Effector memory CD4-positive, alpha-beta T cell (primary cell): ENCODE measurements around the gene AFG1L.
"Not testable (repeated sequence)": the region's sequence is repeated elsewhere in the genome, so short reads cannot be mapped to it uniquely, and the experiment has no call there.

ENCODE experiments used
- DNase-seq, 3 donors: peaks; one replicate each; pipeline ENCODE4 v3.0.0-alpha.2; 2020
- H3K27ac ChIP-seq: 2 replicates; pipeline ENCODE4 v1.7.0; 2013; ENCODE audit warnings: mild to moderate bottlenecking, low read length, moderate library complexity; ENCODE audit not compliant: insufficient read depth, poor library complexity, severe bottlenecking
- H3K27me3 ChIP-seq: replicated peaks from 2 replicates; pipeline ENCODE4 v1.7.0; 2013; ENCODE audit warnings: mild to moderate bottlenecking, low read length; ENCODE audit not compliant: insufficient read depth, control insufficient read depth, poor library complexity, severe bottlenecking
- H3K36me3 ChIP-seq: 2 replicates; pipeline ENCODE4 v1.7.0; 2013; ENCODE audit warnings: mild to moderate bottlenecking, low read length, moderate library complexity; ENCODE audit not compliant: control insufficient read depth, insufficient read depth
- H3K4me1 ChIP-seq: 2 replicates; pipeline ENCODE4 v1.7.0; 2013; ENCODE audit warnings: low read length, mild to moderate bottlenecking; ENCODE audit not compliant: control insufficient read depth, insufficient read depth, poor library complexity, severe bottlenecking
- H3K4me3 ChIP-seq: 2 replicates; pipeline ENCODE4 v1.7.0; 2013; ENCODE audit warnings: low read length, low read depth, mild to moderate bottlenecking; ENCODE audit not compliant: insufficient read depth, poor library complexity, severe bottlenecking
- H3K9me3 ChIP-seq: 2 replicates; pipeline ENCODE4 v1.7.0; 2013; ENCODE audit warnings: mild to moderate bottlenecking, low read length, moderate library complexity; ENCODE audit not compliant: control insufficient read depth

The AFG1L gene

GRCh38 chr6:108362455-108362854 lies 67.6 kb downstream of the AFG1L start:
- no peaks in the 10 kb centered on the region for H3K4me1 ChIP-seq
- no peaks in the 10 kb centered on the region for H3K36me3 ChIP-seq
- H3K27ac ChIP-seq: no peak overlapping the region
- DNase-seq: no peak
- H3K4me3 ChIP-seq: no peak overlapping the region
- H3K27me3 ChIP-seq: no peaks in the 10 kb centered on the region
- no peaks in the 10 kb centered on the region for H3K9me3 ChIP-seq

- Histone ChIP-seq H3K4me1 (no peaks in the 10 kb centered on the region), H3K4me3 (no peak overlapping the region), H3K27ac (no peak overlapping the region), H3K9me3 (no peaks in the 10 kb centered on the region), H3K27me3 (no peaks in the 10 kb centered on the region), H3K36me3 (no peaks in the 10 kb centered on the region)
- no peak for DNase-seq
These were observed 68.3 kb downstream of the AFG1L start for GRCh38 chr6:108363113-108363512.

- Histone ChIP-seq H3K4me3 (no peak overlapping the region), H3K36me3 (no peaks in the 10 kb centered on the region), H3K4me1 (no peaks in the 10 kb centered on the region), H3K9me3 (no peaks in the 10 kb centered on the region), H3K27me3 (no peaks in the 10 kb centered on the region), H3K27ac (no peak overlapping the region)
- DNase-seq: no peak
These were observed 69.0 kb downstream of the AFG1L start for GRCh38 chr6:108363889-108364313.

- DNase-seq: no peak
- Histone ChIP-seq H3K27me3 (no peaks in the 10 kb centered on the region), H3K9me3 (no peaks in the 10 kb centered on the region), H3K4me3 (no peak overlapping the region), H3K27ac (no peak overlapping the region), H3K36me3 (no peaks in the 10 kb centered on the region), H3K4me1 (no peaks in the 10 kb centered on the region)
These were observed 69.6 kb downstream of the AFG1L start for GRCh38 chr6:108364470-108364869.

GRCh38 chr6:108365478-108365877 lies 70.6 kb downstream of the AFG1L start:
- Histone ChIP-seq H3K27me3 (no peaks in the 10 kb centered on the region), H3K4me3 (no peak overlapping the region), H3K4me1 (no peaks in the 10 kb centered on the region), H3K36me3 (no peaks in the 10 kb centered on the region), H3K9me3 (no peaks in the 10 kb centered on the region), H3K27ac (no peak overlapping the region)
- no peak for DNase-seq

- H3K4me1 ChIP-seq: no peaks in the 10 kb centered on the region
- no peak overlapping the region for H3K27ac ChIP-seq
- no peaks in the 10 kb centered on the region for H3K36me3 ChIP-seq
- H3K9me3 ChIP-seq: no peaks in the 10 kb centered on the region
- no peak overlapping the region for H3K4me3 ChIP-seq
- DNase-seq: no peak
- H3K27me3 ChIP-seq: no peaks in the 10 kb centered on the region
These were observed 71.4 kb downstream of the AFG1L start for GRCh38 chr6:108366236-108366635.

- H3K36me3 ChIP-seq: no peaks in the 10 kb centered on the region
- no peak overlapping the region for H3K4me3 ChIP-seq
- H3K27ac ChIP-seq: no peak overlapping the region
- H3K27me3 ChIP-seq: no peaks in the 10 kb centered on the region
- no peak for DNase-seq
- no peaks in the 10 kb centered on the region for H3K4me1 ChIP-seq
- H3K9me3 ChIP-seq: no peaks in the 10 kb centered on the region
These were observed 73.7 kb downstream of the AFG1L start for GRCh38 chr6:108368431-108369030.

GRCh38 chr6:108380876-108381275 lies 86.0 kb downstream of the AFG1L start:
- DNase-seq: no peak
- Histone ChIP-seq H3K27me3 (no peaks in the 10 kb centered on the region), H3K4me1 (no peaks in the 10 kb centered on the region), H3K9me3 (no peaks in the 10 kb centered on the region), H3K36me3 (no peaks in the 10 kb centered on the region), H3K27ac (no peak overlapping the region), H3K4me3 (no peak overlapping the region)

GRCh38 chr6:108383981-108384380 lies 89.1 kb downstream of the AFG1L start:
- no peak overlapping the region for H3K27ac ChIP-seq

GRCh38 chr6:108389190-108389589 lies 94.3 kb downstream of the AFG1L start:
- H3K4me1 ChIP-seq, H3K27me3 ChIP-seq, H3K9me3 ChIP-seq, DNase-seq, H3K36me3 ChIP-seq, H3K4me3 ChIP-seq, H3K27ac ChIP-seq: not testable (repeated sequence)

More at GRCh38 chr6:108383981-108384380, 89.1 kb downstream of the AFG1L start:
- Histone ChIP-seq H3K4me3 (no peak overlapping the region), H3K9me3 (no peaks in the 10 kb centered on the region), H3K27me3 (no peaks in the 10 kb centered on the region), H3K4me1 (no peaks in the 10 kb centered on the region), H3K36me3 (no peaks in the 10 kb centered on the region)
- no peak for DNase-seq
